ENCODE measurements around the gene SHB. TPM values are rescaled to one million over a fixed set of nuclear protein-coding genes. Genes with fewer than 3 reads are reported as not detected.

Gene SHB
- total RNA-seq, 2 experiments from 2014 or later: 0.41 to 1.0 TPM

DNA sequence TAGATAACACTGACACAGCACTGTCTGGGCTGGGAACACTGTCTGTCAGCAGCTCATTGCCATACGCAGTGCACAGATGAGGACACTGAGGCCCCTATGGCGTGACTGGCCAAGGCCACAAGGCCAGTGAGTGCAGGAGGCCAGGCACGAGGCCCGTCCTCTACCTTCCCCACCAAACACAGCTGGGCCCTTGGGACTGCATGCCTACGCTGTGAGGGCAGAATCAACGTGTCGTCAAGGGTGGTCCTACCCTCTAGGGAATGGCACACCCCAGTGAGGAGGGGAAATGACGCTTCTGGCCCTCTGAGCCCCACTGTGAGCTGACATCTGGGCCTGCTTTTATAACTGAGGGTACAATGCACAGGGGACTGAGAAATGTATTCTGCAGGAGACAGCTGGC, 123.0 kb downstream of the SHB start:
- intact Hi-C loops (cut with micrococcal nuclease; ENCODE audit: unreplicated experiment): no loop called here
- no peak for DNase-seq (ENCODE audit: low spot score)
- no TSS peak for BruUV-seq (replicated peaks)
- POLR2A ChIA-PET: interaction anchor here (0.6 kb wide), 1 partner anchor 278 kb away, joined by 3 read pairs; no protein-coding TSS in a partner anchor
- Histone ChIP-seq H3K79me2 (ENCODE audit: insufficient read depth, low read depth, low read length) (no peaks in the 10 kb centered on the region), H3K4me3 (ENCODE audit: low read depth, low read length, poor library complexity, severe bottlenecking) (no peak overlapping the region), H4K20me1 (ENCODE audit: insufficient read depth, low read length) (no peaks in the 10 kb centered on the region), H3K9me2 (ENCODE audit: insufficient read depth, low read length) (no peaks in the 10 kb centered on the region), H3K4me1 (ENCODE audit: insufficient read depth, low read length, poor library complexity, severe bottlenecking) (no peaks in the 10 kb centered on the region), H3K9me3 (ENCODE audit: low read length) (no peaks in the 10 kb centered on the region), H2AFZ (ENCODE audit: low read length) (no peak overlapping the region), H3K36me3 (ENCODE audit: insufficient read depth, low read length) (no peaks in the 10 kb centered on the region), H3K4me2 (ENCODE audit: low read length) (no peak overlapping the region), H3K27ac (ENCODE audit: low read depth, low read length, poor library complexity, severe bottlenecking) (no peak overlapping the region)
- CTCF ChIA-PET (ENCODE audit: unreplicated experiment): no interaction called here
- TF ChIP-seq, protein P1, sequence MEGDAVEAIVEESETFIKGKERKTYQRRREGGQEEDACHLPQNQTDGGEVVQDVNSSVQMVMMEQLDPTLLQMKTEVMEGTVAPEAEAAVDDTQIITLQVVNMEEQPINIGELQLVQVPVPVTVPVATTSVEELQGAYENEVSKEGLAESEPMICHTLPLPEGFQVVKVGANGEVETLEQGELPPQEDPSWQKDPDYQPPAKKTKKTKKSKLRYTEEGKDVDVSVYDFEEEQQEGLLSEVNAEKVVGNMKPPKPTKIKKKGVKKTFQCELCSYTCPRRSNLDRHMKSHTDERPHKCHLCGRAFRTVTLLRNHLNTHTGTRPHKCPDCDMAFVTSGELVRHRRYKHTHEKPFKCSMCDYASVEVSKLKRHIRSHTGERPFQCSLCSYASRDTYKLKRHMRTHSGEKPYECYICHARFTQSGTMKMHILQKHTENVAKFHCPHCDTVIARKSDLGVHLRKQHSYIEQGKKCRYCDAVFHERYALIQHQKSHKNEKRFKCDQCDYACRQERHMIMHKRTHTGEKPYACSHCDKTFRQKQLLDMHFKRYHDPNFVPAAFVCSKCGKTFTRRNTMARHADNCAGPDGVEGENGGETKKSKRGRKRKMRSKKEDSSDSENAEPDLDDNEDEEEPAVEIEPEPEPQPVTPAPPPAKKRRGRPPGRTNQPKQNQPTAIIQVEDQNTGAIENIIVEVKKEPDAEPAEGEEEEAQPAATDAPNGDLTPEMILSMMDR (conservative IDR thresholded peaks at IDR 0.05; ENCODE audit: low read length): no peak
- no peak for TF ChIP-seq EZH2phosphoT487 (IDR thresholded peaks at IDR 0.05; ENCODE audit: borderline replicate concordance, low read depth, low read length)

DNA sequence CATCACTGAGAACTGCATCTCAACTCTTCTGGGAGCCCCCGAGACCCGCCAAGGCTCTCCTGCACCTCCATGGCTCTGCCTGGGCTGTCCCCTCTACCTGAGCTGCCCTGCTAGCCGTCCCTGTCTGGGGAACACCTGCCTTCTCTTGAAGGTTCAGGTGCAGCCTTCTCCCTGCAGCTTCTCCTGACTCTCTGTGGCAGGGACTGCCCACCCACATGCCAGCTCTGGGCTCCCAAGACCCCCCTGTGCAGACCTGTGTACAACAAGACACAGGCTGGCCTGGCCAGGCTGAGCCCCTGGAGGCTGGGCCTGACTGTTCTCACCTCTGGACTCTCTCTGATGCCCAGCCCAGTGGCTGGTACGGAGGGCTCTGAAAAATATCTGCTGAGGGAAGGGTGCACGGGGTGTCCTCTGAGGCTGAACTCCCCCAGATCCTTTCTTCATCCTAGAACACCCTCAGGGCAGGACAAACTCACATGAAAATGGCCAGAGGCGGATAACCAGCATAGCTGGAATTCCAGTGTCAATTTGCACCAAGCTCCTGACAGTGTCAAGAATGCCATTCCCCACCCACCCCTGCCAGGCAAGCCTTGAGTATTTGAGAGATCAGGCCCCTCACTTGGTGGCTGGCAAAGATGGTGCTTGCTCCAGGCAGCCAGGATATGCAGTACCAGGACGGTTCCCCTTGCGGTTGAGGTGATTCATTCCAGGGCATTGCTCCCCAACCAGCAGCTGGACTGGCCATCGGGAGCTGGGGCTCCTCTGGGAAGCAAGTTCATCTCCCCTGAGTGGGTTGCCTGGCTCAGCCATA, 124.2 kb downstream of the SHB start:
- DNase-seq (ENCODE audit: low spot score): no peak
- no peak overlapping the region for H3K4me3 ChIP-seq (ENCODE audit: low read depth, low read length, poor library complexity, severe bottlenecking)
- intact Hi-C loops (cut with micrococcal nuclease; ENCODE audit: unreplicated experiment): no loop called here
- H3K36me3 ChIP-seq (ENCODE audit: insufficient read depth, low read length): no peaks in the 10 kb centered on the region
- no peaks in the 10 kb centered on the region for H3K4me1 ChIP-seq (ENCODE audit: insufficient read depth, low read length, poor library complexity, severe bottlenecking)
- ChIA-PET CTCF (ENCODE audit: unreplicated experiment) (no interaction called here), POLR2A (no interaction called here)
- no peaks in the 10 kb centered on the region for H3K79me2 ChIP-seq (ENCODE audit: insufficient read depth, low read depth, low read length)
- H3K27ac ChIP-seq (ENCODE audit: low read depth, low read length, poor library complexity, severe bottlenecking): no peak overlapping the region
- no peak overlapping the region for H2AFZ ChIP-seq (ENCODE audit: low read length)
- no peaks in the 10 kb centered on the region for H4K20me1 ChIP-seq (ENCODE audit: insufficient read depth, low read length)
- no peaks in the 10 kb centered on the region for H3K9me3 ChIP-seq (ENCODE audit: low read length)
- no peak overlapping the region for H3K4me2 ChIP-seq (ENCODE audit: low read length)
- TF ChIP-seq EZH2phosphoT487 (IDR thresholded peaks at IDR 0.05; ENCODE audit: borderline replicate concordance, low read depth, low read length): no peak
- TF ChIP-seq, protein P1 (conservative IDR thresholded peaks at IDR 0.05; ENCODE audit: low read length): no peak
- H3K9me2 ChIP-seq (ENCODE audit: insufficient read depth, low read length): no peaks in the 10 kb centered on the region
- no TSS peak for BruUV-seq (replicated peaks)

DNA sequence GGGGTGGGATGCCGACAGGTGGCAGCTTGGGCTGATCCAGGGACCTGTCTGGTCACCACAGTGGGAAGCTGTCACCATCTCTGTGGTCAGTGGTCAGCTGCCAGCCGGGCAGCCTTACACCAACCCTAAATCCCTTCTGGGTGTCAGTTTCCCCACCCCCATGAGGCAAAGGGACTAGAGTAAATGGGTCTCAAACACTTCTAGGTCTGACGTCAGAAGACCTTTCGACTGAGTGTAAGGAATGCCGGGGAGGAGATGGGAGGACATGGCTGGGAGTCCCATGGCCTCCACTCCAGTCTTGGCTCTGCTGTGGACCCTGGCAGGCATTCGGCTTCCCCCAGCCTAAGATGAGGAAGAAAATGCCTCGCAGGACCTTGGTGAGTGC, 124.8 kb downstream of the SHB start:
- CTCF ChIA-PET (ENCODE audit: unreplicated experiment): no interaction called here
- intact Hi-C loops (cut with micrococcal nuclease; ENCODE audit: unreplicated experiment): no loop called here
- H3K36me3 ChIP-seq (ENCODE audit: insufficient read depth, low read length): no peaks in the 10 kb centered on the region
- H3K79me2 ChIP-seq (ENCODE audit: insufficient read depth, low read depth, low read length): no peaks in the 10 kb centered on the region
- H3K4me2 ChIP-seq (ENCODE audit: low read length): no peak overlapping the region
- H3K9me2 ChIP-seq (ENCODE audit: insufficient read depth, low read length): no peaks in the 10 kb centered on the region
- TF ChIP-seq EZH2phosphoT487 (IDR thresholded peaks at IDR 0.05; ENCODE audit: borderline replicate concordance, low read depth, low read length): no peak
- TF ChIP-seq, protein P1 (conservative IDR thresholded peaks at IDR 0.05; ENCODE audit: low read length): no peak
- no peak overlapping the region for H3K4me3 ChIP-seq (ENCODE audit: low read depth, low read length, poor library complexity, severe bottlenecking)
- H2AFZ ChIP-seq (ENCODE audit: low read length): no peak overlapping the region
- DNase-seq (ENCODE audit: low spot score): no peak
- POLR2A ChIA-PET: no interaction called here
- no peaks in the 10 kb centered on the region for H3K4me1 ChIP-seq (ENCODE audit: insufficient read depth, low read length, poor library complexity, severe bottlenecking)
- H4K20me1 ChIP-seq (ENCODE audit: insufficient read depth, low read length): no peaks in the 10 kb centered on the region
- BruUV-seq (replicated peaks): no TSS peak
- no peaks in the 10 kb centered on the region for H3K9me3 ChIP-seq (ENCODE audit: low read length)
- no peak overlapping the region for H3K27ac ChIP-seq (ENCODE audit: low read depth, low read length, poor library complexity, severe bottlenecking)
